Right lobe of liver (tissue), 6 donors: ENCODE results near the gene DKC1. TPM values are rescaled to one million over a fixed set of nuclear protein-coding genes. Genes with fewer than 3 reads are reported as not detected.

Experiments
- ATAC-seq, 4 donors: fragments of 200-7000 bp; cut with Tn5 transposase; one replicate each; pipeline ENCODE4 v1.9.1; 2020; ENCODE audit warnings: mild to moderate bottlenecking in 4 of 4, moderate library complexity in 4 of 4
- DNase-seq, 3 donors: peaks; one replicate each; pipeline ENCODE4 v3.0.0-alpha.2; 2020
- H3K27ac ChIP-seq, 3 donors: fragments of 200-600 bp; one replicate each; pipeline ENCODE4 v1.8.0; 2022
- H3K27me3 ChIP-seq, 2 donors: fragments of 200-600 bp; one replicate each; pipeline ENCODE4 v1.8.0; 2022
- H3K36me3 ChIP-seq, 4 donors: fragments of 200-600 bp; sonication (generic) in 1 of 4; one replicate each; pipeline versions ENCODE4 v1.5.1 to v1.8.0; 2017 to 2022; ENCODE audit warnings: control low read depth in 1 of 4
- H3K4me1 ChIP-seq, 4 donors: fragments of 200-600 bp; sonication (generic) in 1 of 4; one replicate each; pipeline versions ENCODE4 v1.5.1 to v1.8.0; 2017 to 2022; ENCODE audit warnings: control low read depth in 1 of 4
- H3K4me3 ChIP-seq, 3 donors: fragments of 200-600 bp; one replicate each; pipeline ENCODE4 v1.8.0; 2022
- H3K9me3 ChIP-seq, 4 donors: fragments of 200-600 bp; sonication (generic) in 1 of 4; one replicate each; pipeline versions ENCODE4 v1.5.1 to v1.8.0; 2017 to 2022; ENCODE audit warnings: control low read depth in 1 of 4
- CTCF ChIP-seq, 4 donors: fragments of 200-600 bp in 3 of 4; fragments of 450-650 bp in 1 of 4; IDR thresholded peaks; one replicate each; pipeline versions ENCODE4 v1.5.1 to v1.8.0; 2016 to 2022; ENCODE audit warnings: antibody characterized with exemption in 4 of 4, mild to moderate bottlenecking in 2 of 4
- POLR2A ChIP-seq: fragments of 450-650 bp; IDR thresholded peaks from one replicate; pipeline ENCODE4 v1.6.1; 2017; ENCODE audit warnings: antibody characterized with exemption, mild to moderate bottlenecking
- WGBS: methylation state at CpG from one replicate; pipeline ENCODE4 v1.1.6; 2018; ENCODE audit warnings: low coverage, low lambda C conversion rate; ENCODE audit not compliant: insufficient coverage; ENCODE audit errors: missing lambda C conversion rate; 5-methylcytosine and 5-hydroxymethylcytosine counted together
- intact Hi-C, 2 donors: fragments of 100-400 bp; cut with DNase I; formaldehyde crosslinking; loops; one replicate each; pipeline versions ENCODE4 v1.11.2 to v1.14.1; 2022
- long read RNA-seq: library from polyadenylated mRNA; unstranded; transcript quantifications from one replicate; pipeline ENCODE4 v2.0.0, GENCODE V29; 2019
- total RNA-seq, 6 experiments: library from RNA; depleted of rRNA in 2 of 6; stranded (reverse); fragments of >200 nt in 2 of 6; fragmentation: NEBNext Ultra II Directional in 3 of 6; extraction: Animal tissue kit (Norgen Biotek cat#: 25700) in 3 of 6; gene quantifications; one replicate each; pipeline versions ENCODE4 v1.1.0 to v1.2.4, GENCODE V29; 2016 to 2023
- donor health status: DM: no; HTN: yes; CAD: no.
- donor health status: DM: no; HTN: no; CAD: no.
- donor health status: DM: no; HTN: no; CAD: no.
- donor health status: DM: no; HTN: yes; CAD: no.
- donor health status: DM: no; HTN: yes; CAD: no.

The DKC1 gene
- total RNA-seq: 10 to 100 TPM in 5 of 6 experiments, 1 to 10 TPM in 1; 9.7 to 21.2 (median 17.7) TPM
- long read RNA-seq, partial matches to known transcripts: 8 of 8 reads
- long read RNA-seq, other reads (novel, unspliced or antisense): 0 of 8 reads

- H3K4me3 ChIP-seq: peak within 1 kb of the TSS; percentile 58 to 73 (median 68)
- WGBS: 26% methylated on average over 5 of the region's 84 CpGs
- intact Hi-C loops: no loop called here
- peak; percentile 95 to 97 (median 97) for ATAC-seq
- no peaks in the 10 kb centered on the region for H3K9me3 ChIP-seq
- H3K27me3 ChIP-seq: no peaks in the 10 kb centered on the region
- peak; percentile 96 to 98 (median 98) for DNase-seq
- H3K4me1 ChIP-seq: peaks cover 0 to 12% (median 0%) of the 10 kb centered on the region in 4 donors
- peak within 1 kb of the TSS; percentile 29 to 60 (median 47) for H3K27ac ChIP-seq
- peaks cover 0 to 20% (median 5%) of the 10 kb centered on the region in 4 donors for H3K36me3 ChIP-seq
- TF ChIP-seq POLR2A: peak; percentile 61
- TF ChIP-seq CTCF (IDR thresholded peaks at IDR 0.05): peak in 1 of 4 donors; percentile 3
Measured at GRCh38 chrX:154762537-154763296, at the start of gene DKC1. Gene DKC1, plus strand, starts transcription at chrX:154762864. Its CDS starts 102 bp downstream, at chrX:154762966.

- ATAC-seq: peak; percentile 76 to 84 (median 79)
- H3K27ac ChIP-seq: no peak overlapping the region
- intact Hi-C loops: no loop called here
Measured at GRCh38 chrX:154714925-154715324, 47.7 kb upstream of the DKC1 start.

GRCh38 chrX:154715825-154716224 is 46.8 kb upstream of the DKC1 start:
- WGBS: 37% methylated on average over 2 of the region's 5 CpGs
- TF ChIP-seq CTCF (IDR thresholded peaks at IDR 0.05): no peak
- TF ChIP-seq POLR2A: no peak
- intact Hi-C loops: no loop called here
- no peak for DNase-seq
- Histone ChIP-seq H3K4me1 (no peaks in the 10 kb centered on the region), H3K9me3 (no peaks in the 10 kb centered on the region), H3K36me3 (no peaks in the 10 kb centered on the region), H3K4me3 (no peak overlapping the region), H3K27ac (no peak overlapping the region), H3K27me3 (peaks cover 0 to 8% of the 10 kb centered on the region in 2 donors)
- no peak for ATAC-seq

More at GRCh38 chrX:154714925-154715324, 47.7 kb upstream of the DKC1 start:
- peaks cover 0 to 8% of the 10 kb centered on the region in 2 donors for H3K27me3 ChIP-seq
- no peaks in the 10 kb centered on the region for H3K4me1 ChIP-seq
- 2% methylated on average over 2 of the region's 2 CpGs for WGBS
- H3K9me3 ChIP-seq: no peaks in the 10 kb centered on the region
- H3K4me3 ChIP-seq: no peak overlapping the region
- H3K36me3 ChIP-seq: no peaks in the 10 kb centered on the region
- TF ChIP-seq CTCF (IDR thresholded peaks at IDR 0.05): peak; percentile 84 to 86 (median 85)
- TF ChIP-seq POLR2A: no peak
- DNase-seq: no peak

DNA sequence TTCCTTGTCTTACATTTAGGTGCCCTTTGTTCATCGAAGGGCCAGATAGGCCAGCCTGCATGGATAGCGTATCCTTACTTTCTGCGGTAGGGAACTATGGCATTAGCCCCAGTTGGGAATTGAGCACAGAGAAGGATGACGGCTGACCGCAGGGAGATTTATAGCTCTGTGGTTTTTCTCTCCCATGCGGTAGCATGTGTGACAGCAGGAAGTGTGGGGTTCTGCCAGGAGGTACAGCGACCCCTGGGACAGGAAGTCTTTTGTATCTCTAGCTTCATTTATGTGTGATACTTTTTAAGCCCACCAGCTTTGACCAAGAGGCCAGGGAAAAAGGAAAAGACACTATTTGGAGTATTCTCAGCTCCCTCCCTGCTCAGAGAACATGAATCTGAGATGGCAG is 44.8 kb upstream of the DKC1 start:
- Histone ChIP-seq H3K4me1 (no peaks in the 10 kb centered on the region), H3K27ac (peak overlapping the region in 1 of 3 donors; percentile 8), H3K36me3 (no peaks in the 10 kb centered on the region), H3K4me3 (no peak overlapping the region), H3K27me3 (peaks cover 0 to 8% of the 10 kb centered on the region in 2 donors), H3K9me3 (no peaks in the 10 kb centered on the region)
- DNase-seq (no peak), ATAC-seq (peak in 3 of 4 donors; percentile 26 to 36 (median 35))
- intact Hi-C loops: no loop called here
- TF ChIP-seq POLR2A (no peak), CTCF (IDR thresholded peaks at IDR 0.05) (no peak)
- 58% methylated on average over 4 of the region's 7 CpGs for WGBS
